ENCODE measurements around the gene TRMT61A. TPM values are rescaled to one million over a fixed set of nuclear protein-coding genes. Genes with fewer than 3 reads are reported as not detected.

Gene TRMT61A
- total and polyA plus RNA-seq, 9 of the 15 experiments (the other 6 are each of a cell fraction or from before 2014, with no cell fraction given) = 0.10 to 24.8 (median 5.1) TPM

GRCh38 chr14:103541709-103542604 is 13.0 kb downstream of the TRMT61A start:
- H3K4me3 ChIP-seq = no peak overlapping the region
- H3K9me3 ChIP-seq (replicated peaks; ENCODE audit: control insufficient read depth, insufficient read depth, low read depth, low read length) = no peaks in the 10 kb centered on the region
- no peak for FAIRE-seq
- no peaks in the 10 kb centered on the region for H3K79me2 ChIP-seq (ENCODE audit: control insufficient read depth, insufficient read depth, low read length)
- DNase-seq (ENCODE audit: extremely low read depth in 1 of 4, low spot score in 3 of 4) = no peak
- H4K20me1 ChIP-seq (replicated peaks; ENCODE audit: control insufficient read depth, insufficient read depth, low read length) = peaks cover 5% of the 10 kb centered on the region; the same call in 1 of the 2 replicates
- in situ Hi-C loops (cut with MboI) = no loop called here
- 69% methylated on average over 19 of the region's 33 CpGs for WGBS (ENCODE audit: insufficient coverage, low coverage, missing lambda C conversion rate)
- TF ChIP-seq CBX3 (IDR thresholded peaks at IDR 0.05; ENCODE audit: borderline replicate concordance in 1 of 2, low read length in 2 of 2) = no peak
- peak; percentile 34; the same call in 1 of the 2 replicates for TF ChIP-seq POLR2G (IDR thresholded peaks at IDR 0.05; ENCODE audit: low read depth, low read length)
- no peak for TF ChIP-seq DPF2 (IDR thresholded peaks at IDR 0.05)
- no peak for TF ChIP-seq GTF2E2 (tag; IDR thresholded peaks at IDR 0.05)
- no peak overlapping the region for H3K27ac ChIP-seq (ENCODE audit: extremely low read depth, low read depth, low read length)
- peak overlapping the region in 1 of 2 experiments; percentile 58; a peak in 1 of 4 replicates for H3K9ac ChIP-seq (ENCODE audit: insufficient read depth in 1 of 2, low read depth in 2 of 2, low read length in 2 of 2)
- no peak overlapping the region for H2AFZ ChIP-seq (ENCODE audit: low read depth, low read length)
- no peaks in the 10 kb centered on the region for H3K36me3 ChIP-seq (ENCODE audit: control insufficient read depth, insufficient read depth, low read length)
- BruUV-seq (replicated peaks) = no TSS peak
- ChIA-PET POLR2A (interaction anchor here (0.6 to 1.6 kb wide), 5 partner anchors 9 to 334 kb away, joined by 3 to 7 read pairs (median 4); partner anchors contain the start of gene CKB), CTCF (ENCODE audit: low intra/inter-chr PET ratio) (no interaction called here)
- H3K4me1 ChIP-seq (replicated peaks in 1 of 2; ENCODE audit: control insufficient read depth in 2 of 2, insufficient read depth in 2 of 2, low read length in 2 of 2) = peaks cover 0 to 93% of the 10 kb centered on the region in 2 experiments; a peak in 2 of 5 replicates
- no peaks in the 10 kb centered on the region for H3K9me1 ChIP-seq (ENCODE audit: control insufficient read depth, insufficient read depth, low read length)
- intact Hi-C loops (cut with micrococcal nuclease) = loop anchor here (10.0 kb wide), 1 partner anchor 467 kb away; no protein-coding TSS in a partner anchor
- no peaks in the 10 kb centered on the region for H3K27me3 ChIP-seq (ENCODE audit: control insufficient read depth in 2 of 2, insufficient read depth in 2 of 2, low read length in 2 of 2)
- ATAC-seq = no peak
- H3K4me2 ChIP-seq (ENCODE audit: insufficient read depth, low read length) = no peak overlapping the region

Data from K562 (cell line).